Colon (tissue), 2 donors: ENCODE measurements around the gene KASH5.

Experiments
- FAIRE-seq: peaks from 2 replicates; lab custom pipeline; 2012; peaks lifted over from hg19 to GRCh38; lab: Jason Lieb, UNC
- donor health status: control.
- donor health status: control.

The KASH5 gene

DNA sequence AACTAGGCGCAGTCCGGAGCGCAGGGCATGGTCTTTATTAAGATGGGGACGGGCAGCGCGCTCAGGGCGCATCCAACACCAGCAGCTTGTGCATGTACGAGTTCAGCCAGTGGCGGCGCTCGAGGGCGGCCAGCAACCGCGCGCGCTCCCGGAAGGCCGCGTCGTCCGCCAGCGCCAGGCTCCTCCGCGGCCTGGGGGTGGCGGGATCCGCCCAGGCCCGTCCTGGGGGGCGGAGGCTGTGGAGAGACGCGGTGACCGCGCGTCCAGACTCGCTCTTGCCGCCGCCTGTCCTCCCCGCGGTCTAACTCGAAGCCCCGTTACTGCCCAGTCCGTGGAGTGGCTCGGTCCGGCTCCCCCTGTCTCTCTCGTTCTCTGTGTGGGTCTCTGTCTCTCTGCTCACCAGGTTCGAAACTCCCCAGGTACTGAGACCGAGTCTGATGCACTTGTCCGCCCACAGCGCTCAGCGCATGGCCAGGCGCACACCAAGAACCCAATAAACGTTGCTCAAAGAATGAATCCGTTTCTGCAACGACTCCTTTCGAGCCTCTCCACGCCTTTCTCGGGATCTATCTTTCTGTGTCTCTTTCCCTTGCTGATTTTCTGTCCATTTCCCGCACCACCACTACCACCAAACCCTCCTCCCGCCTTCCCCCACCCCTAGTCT, 34.5 kb downstream of the KASH5 start:
- FAIRE-seq, result no peak

DNA sequence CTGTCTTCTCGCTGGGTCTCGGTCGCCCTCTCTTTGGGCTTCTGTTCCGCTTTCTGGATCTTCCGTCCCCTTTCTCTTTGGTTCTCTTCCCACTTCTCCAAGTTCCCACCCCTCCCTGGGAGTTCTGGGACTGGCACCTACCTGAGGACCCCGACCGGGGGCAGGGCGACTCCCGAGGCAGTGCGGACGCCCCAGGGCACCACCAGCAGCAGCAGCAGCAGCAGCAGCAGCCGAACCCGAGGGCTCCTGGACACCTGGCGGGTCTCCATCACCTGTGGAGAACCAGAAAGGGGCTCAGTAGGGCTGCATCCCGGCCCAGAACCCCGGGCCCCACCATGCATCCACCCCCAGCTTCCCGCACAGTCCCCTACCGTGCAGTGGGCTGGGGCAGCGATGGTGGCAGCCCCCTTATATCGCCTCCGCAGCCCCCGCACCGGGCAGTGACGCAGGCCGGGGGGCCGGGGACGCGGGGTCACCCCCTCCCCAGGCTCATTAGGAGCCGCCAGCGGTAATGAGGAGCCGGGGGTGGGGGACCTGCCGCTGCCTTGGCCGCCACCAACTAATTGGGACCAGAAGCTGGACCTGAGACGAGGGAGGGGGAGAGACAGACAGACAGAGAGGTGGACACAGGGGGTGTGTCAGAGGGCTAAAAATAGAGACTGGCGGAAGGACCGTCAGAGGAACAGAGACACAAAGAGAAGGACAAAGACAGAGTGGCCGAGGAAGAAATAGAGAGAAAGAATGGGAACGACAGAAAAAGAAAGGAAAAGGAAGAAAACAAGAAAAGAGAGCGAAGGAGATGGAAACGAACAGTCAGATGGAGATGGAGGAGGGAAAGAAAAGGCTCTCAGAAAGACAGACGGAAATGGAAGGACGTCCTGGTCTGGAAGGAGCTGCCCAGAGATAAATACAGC, 35.3 kb downstream of the KASH5 start, which contains the start of gene PTH2:
Gene PTH2, minus strand, starts transcription at position 371 of the 914 bp plus-strand sequence. Its CDS starts 102 bp downstream, at position 269.
- FAIRE-seq, result no peak

- no peak for FAIRE-seq
These were observed 35.9 kb downstream of the KASH5 start for GRCh38 chr19:49423985-49424303.

DNA sequence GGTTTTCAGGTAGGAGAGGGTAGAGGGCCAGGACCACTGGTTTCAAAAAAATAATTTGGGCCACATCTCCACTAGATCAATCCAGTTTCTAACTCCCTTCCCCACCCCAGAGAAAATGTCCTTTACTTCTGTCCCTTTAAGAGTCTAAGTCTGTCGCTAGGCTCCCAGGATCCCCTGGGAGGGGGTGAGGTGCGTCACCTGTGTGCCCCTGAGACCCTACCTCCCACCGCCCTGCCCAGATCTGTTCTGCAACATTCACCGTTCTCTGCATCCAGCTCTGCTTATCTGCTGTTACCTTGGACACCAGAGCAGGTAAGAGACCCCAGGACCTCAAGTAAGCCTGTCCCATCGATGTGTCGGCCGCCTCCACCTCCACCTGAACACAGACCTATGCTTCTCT, 37.1 kb downstream of the KASH5 start, which contains the start of gene GFY:
Gene GFY, plus strand, starts transcription at position 211 of the 400 bp plus-strand sequence. CDS start 1,043 bp downstream, outside the sequence.
- FAIRE-seq, result no peak

- FAIRE-seq, result no peak
These were observed 38.0 kb downstream of the KASH5 start for GRCh38 chr19:49425922-49426592.

GRCh38 chr19:49427339-49427738, 39.3 kb downstream of the KASH5 start:
- no peak for FAIRE-seq

DNA sequence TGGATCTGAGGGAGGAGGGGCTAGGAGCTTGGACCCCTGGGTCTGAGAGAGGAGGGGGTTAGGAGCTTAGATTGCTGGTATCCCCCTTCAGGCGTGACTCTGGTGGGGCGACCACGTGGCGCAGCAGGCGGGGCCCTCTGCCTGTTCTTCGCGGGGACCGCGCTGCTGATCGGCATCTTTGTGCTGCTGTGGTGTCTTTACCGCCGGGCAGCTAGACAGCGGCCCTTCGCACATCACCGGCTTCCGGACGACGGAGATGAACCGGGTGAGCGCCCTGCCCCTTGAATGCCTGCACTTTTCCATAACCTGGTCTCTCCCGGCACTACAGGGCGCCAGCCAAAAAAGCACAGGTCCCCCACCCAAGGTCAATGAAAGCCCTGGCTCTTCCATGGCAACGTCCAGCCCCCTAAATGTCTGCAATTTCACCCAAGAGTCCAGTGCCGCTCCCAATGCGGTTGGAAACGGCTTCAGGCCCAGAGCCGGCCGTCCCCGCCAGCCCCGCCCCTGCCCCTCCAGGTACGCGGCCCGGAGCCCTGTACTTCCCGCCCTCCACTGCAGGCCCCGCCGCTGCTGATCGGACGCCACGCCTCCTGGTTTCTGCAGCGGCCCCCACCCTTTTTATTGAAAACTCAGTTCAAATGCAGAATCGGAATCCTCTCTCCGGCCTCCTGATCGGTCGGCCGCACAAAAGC, 40.0 kb downstream of the KASH5 start:
- no peak for FAIRE-seq

DNA sequence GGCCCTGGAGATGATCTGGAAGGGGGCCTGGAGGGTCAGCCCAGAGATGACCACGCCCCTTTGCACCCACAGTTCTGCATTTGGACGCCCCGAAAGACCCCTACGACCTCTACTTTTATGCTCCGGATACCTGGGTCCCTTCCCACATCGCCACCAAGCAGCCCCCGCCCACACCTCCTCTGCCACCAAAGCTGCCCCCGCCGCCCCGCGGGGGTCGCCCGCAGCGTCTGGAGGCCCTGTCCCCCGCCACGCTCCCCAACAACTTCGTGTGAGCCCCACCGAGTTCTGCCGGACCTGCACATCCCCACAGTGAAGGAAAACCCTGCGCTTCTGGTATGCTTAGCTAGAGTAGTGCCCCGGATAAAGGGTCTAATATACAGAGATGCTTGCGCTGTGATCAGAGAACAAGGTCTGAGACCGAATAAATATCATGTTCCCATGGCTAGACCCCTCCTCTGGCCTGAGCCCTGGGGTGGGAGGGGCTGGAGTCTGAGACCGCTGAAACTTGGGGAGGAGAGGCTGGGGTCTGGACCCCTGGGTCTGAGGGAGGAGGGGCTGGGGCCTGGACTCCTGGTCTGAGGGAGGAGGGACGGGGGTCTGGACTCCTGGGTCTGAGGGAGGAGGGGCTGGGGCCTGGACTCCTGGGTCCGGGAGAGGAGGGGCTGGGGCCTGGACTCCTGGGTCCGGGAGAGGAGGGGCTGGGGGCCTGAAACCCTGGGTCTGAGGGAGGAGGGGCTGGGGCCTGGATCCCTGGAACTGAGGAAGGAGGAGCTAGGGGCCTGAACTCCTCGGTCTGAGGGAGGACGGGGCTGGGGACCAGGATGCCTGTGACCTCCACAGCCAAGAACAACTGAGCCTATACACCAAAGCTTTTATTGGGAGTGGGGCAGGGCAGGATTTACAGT, 40.8 kb downstream of the KASH5 start:
- no peak for FAIRE-seq

DNA sequence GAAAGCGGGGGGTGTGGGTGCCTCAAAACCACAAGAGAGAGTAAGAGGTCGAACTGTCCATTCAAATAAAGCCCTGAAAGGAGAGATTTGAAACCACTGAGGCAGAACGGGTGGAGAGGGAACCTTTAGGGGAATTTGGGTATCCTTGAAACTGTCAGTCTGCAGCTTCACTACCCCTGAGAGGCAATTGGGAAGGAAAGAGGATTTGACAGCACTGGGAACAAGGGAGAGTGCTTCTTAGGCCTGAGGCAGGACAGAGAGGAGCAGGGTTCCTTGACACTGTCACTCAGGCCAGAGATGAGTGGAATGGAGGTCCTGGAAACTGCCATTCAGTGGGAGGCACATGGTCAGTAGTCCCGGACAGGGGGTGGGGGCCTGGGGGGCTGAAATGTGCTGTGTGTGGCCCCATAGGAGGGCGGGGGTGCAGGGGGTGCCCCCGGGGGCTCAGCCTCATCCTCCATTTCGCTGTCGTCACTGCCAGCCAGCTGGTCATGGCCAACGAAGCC, 42.2 kb downstream of the KASH5 start:
- FAIRE-seq, result no peak

DNA sequence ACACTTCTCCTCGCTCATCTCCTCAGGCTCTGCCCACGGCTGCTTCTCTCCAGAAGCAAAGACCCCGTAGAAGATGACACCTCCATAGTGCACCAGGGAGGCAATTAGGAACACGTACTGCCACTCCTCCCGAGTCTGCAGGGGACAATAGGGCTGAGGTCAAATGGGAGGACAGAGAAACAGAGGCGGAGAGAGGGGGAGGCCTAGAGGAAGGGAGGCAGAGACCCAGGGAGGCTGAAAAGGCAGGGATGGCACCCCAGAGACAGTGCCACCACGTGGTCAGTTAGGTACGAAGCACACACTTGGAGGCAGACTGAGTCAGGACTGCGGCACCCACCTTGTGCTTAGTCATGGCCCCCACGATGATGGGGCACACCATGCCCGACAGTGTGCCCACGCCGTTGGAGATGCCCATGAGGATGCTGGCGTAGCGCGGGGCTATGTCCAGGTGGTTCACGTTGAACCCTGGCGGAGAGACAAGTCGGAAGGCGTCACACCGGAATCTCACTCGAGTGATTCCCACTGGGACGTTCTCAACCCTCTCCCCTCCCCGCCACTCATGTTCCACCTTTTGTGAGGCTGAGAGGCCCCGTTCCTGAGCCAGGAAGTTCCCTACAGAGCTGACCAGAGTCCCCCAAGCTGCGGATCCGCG, 42.8 kb downstream of the KASH5 start:
- no peak for FAIRE-seq

GRCh38 chr19:49431330-49431749, 43.3 kb downstream of the KASH5 start:
- no peak for FAIRE-seq

GRCh38 chr19:49432141-49433073, 44.4 kb downstream of the KASH5 start:
- FAIRE-seq, result no peak

GRCh38 chr19:49433240-49433901, 45.3 kb downstream of the KASH5 start:
- no peak for FAIRE-seq

DNA sequence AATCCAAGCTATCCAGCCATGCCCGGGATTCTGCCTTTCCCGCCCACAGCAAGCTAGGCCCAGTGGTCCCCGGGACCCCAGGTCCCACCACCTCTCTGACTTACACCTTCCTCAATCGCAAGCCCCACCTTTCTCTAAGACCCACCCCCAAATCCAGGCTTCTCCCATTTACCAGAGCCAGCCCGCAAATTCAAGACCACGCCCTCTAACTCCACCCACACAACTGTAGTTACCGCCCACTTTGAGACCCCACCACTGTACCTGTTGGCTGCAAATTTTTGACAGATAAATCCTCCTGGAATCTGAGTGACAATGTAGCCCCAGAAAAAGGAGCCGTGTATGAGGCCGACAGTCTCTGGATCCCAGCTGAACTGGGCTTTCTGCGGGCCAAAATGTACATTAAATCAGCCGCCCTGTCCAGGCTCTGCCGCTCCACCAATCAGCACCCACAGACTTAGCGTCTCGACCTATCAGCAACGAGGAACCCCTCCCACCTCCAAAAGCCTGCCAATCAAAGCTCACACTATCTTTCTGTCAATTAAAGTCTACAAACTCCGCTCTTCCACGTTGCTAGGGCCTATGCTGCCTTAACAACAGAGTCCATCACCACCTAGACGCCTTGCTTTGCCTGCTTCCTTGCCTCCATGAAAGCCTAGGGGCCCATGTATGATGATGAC, 47.0 kb downstream of the KASH5 start:
- FAIRE-seq, result no peak

DNA sequence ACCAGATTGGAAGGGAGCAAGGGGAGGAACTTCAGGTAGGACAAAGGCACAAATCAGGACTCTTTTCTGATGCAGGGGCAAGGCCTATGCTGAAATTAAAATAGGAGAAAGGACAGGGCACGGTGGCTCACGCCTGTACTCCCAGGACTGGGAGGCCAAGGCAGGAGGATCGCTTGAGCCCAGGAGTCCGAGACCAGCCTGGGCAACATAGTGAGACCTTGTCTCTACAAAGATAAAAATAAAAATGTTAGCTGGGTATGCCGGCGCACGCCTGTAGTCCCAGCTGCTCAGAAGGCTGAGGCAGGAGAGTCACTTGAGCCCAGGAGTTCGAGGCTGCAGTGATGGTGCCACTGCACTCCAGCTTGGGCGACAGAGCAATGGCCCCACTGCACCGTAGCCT, 47.6 kb downstream of the KASH5 start:
- no peak for FAIRE-seq

DNA sequence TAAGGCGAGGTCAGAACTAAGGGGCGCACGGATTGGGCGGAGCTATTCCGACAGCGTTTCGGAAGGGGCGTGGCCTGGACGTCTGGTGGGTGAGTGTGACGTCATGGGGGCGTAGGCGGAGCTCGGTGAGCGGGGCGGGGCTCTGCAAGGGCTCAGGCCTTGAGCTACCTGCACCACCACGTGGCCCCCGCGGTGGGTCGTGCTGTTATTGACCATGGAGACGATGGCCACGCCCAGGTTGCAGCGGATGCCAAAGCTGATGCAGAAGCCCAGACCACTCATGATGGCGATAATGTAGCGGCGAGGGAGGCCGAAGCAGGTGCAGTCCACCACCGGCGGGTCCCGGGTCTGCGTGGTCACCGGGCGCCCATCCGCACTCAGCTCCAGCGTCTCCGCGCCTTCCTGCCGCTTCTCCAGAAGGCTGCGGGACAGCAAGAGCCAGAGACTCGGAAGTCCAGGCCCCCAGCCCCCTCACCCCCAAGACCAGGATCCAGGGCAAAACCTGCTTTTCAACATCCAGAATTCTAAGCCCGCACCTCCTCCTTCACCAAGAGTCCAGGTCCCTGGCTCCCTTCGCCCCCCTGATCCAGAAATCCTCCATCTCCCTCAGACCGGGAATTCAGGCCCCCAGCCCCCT, 48.5 kb downstream of the KASH5 start:
- no peak for FAIRE-seq

- FAIRE-seq, result no peak
These were observed 49.2 kb downstream of the KASH5 start for GRCh38 chr19:49437231-49437630.

DNA sequence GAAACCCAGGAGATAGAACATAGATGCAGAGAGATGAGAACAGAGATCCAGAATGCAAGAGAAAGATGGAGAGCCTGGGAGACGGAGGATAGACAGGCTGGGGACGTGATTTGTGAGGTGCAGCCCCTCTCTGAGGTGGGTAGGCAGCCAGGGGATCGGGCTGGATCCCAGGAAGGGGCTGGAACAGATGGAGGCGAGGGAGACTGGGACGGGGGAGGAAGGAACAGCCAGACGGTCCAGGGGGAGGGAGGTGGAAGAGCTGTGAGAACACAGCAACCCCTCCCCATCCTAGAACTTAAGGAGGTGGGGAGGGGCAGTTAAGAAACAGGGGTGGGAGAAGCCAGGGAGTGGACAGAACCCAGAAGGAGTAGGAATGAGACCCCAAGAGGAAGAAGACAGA, 50.2 kb downstream of the KASH5 start:
- no peak for FAIRE-seq
